ENCODE measurements around the gene SOD3.

Gene SOD3

GRCh38 chr4:24840826-24841543 is 45.6 kb downstream of the SOD3 start:
- in situ Hi-C loops (cut with MboI; ENCODE audit: low sequenced_read_pairs) = no loop called here

GRCh38 chr4:24842356-24842755 is 47.0 kb downstream of the SOD3 start:
- in situ Hi-C loops (cut with MboI; ENCODE audit: low sequenced_read_pairs) = no loop called here

- in situ Hi-C loops (cut with MboI; ENCODE audit: low sequenced_read_pairs) = no loop called here
Observed at GRCh38 chr4:24843096-24843495, 47.7 kb downstream of the SOD3 start.

GRCh38 chr4:24845132-24845531 is 49.8 kb downstream of the SOD3 start:
- in situ Hi-C loops (cut with MboI; ENCODE audit: low sequenced_read_pairs) = no loop called here

- in situ Hi-C loops (cut with MboI; ENCODE audit: low sequenced_read_pairs) = no loop called here
Observed at GRCh38 chr4:24845902-24846301, 50.5 kb downstream of the SOD3 start.

- in situ Hi-C loops (cut with MboI; ENCODE audit: low sequenced_read_pairs) = no loop called here
Observed at GRCh38 chr4:24846716-24847115, 51.3 kb downstream of the SOD3 start.

GRCh38 chr4:24849351-24849750 is 54.0 kb downstream of the SOD3 start:
- in situ Hi-C loops (cut with MboI; ENCODE audit: low sequenced_read_pairs) = no loop called here

- in situ Hi-C loops (cut with MboI; ENCODE audit: low sequenced_read_pairs) = no loop called here
Observed at GRCh38 chr4:24849756-24850155, 54.4 kb downstream of the SOD3 start.

All from HL-60/S4 treated with retinoic acid at 250 ng/mL for 4 days and 3 days (cell line).